HG02588 (cell line): Measurements from ENCODE around the gene EIF3CL.
"Not testable (repeated sequence)": the region's sequence is repeated elsewhere in the genome, so short reads cannot be mapped to it uniquely, and the experiment has no call there.

Experiments used
- ATAC-seq: cut with Tn5 transposase; IDR thresholded peaks from one replicate; pipeline ENCODE4 v1.9.1; 2021; ENCODE audit warnings: mild to moderate bottlenecking, moderate library complexity; ENCODE audit not compliant: unreplicated experiment

The EIF3CL gene

DNA sequence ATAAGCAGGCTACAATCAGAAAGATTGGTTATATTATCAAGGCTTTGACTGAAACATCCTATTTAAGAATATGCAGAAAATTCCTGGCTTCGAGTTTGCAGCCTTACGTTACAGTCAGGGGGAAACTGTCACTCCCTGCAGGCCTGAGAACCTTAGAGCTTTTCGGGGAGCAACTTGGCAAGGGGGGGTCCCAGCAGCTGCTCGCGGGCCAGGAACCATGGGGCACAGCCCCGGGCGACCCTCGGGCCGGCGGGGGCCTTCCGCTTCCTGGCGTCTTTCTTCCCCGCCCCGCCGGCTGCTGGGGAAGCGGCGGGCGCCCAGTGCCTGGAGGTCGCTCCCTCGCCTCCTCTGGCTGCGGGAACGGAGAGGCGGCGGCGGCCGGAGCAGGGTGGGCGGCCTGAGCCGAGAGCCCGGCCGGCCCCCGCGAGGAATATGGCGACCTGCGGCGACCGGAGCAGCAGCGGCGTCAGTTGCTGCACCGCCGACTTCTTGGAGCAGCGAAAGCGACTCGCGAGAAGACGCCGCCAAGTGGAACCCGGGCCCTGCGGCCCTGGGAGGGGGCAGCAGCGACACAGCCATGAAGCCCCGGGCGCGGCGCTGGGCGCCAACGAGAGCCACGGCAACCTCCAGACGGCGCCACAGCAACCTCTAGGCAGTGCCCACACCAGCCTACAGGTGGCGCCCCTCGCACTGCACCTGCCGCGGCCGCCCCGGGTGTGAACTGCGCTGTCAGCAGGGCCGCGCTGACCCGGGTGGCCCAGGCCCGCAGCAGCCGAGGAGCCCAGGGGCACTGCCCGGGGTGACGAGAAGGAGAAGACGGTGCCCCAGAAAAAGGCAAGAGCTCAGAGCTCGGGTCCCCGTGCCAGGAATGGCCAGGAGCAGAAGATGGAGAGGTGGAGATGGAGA, 39.1 kb downstream of the EIF3CL start:
- peak; percentile 85 for ATAC-seq

DNA sequence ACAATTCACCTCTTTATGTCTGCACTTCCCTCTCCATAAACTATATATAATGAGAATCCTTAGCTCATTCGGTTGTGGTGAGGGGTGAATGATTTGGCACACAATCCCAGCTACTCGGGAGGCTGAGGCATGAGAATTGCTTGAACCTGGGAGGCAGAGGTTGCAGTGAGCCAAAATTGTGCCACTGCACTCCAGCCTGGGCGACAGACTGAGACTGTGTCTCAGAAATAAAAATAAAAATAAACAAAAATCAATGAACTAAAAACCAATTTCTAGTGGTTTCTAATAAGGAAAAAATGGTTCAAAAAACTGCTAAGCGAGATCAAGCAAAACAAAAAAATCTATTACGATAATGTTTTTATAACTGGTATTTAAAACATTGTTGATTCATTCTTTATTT, 40.2 kb downstream of the EIF3CL start, which contains the start of gene NPIPB6:
Gene NPIPB6, minus strand, starts transcription at position 101 of the 400 bp plus-strand sequence. CDS start 686 bp downstream, outside the sequence.
- not testable (repeated sequence) for ATAC-seq

DNA sequence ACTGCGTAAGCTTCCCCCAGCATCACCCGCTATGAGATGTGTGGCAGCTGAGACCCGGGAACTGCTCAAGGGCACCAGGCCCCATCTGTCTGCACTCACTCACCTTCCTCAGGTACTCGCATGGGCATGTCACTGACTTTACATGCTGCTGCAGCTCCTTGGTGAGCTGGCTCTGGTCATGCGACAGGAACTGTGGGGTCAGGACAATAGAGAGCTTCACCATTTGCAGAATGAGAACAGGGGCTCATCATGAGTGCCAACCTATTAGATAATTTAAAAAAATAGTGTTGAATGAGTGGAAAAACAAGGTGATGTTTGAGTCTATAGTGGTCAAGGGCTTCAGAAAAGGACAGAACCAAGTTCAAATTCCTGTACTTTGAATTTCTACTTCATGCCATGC, 41.0 kb downstream of the EIF3CL start:
- ATAC-seq: not testable (repeated sequence)

DNA sequence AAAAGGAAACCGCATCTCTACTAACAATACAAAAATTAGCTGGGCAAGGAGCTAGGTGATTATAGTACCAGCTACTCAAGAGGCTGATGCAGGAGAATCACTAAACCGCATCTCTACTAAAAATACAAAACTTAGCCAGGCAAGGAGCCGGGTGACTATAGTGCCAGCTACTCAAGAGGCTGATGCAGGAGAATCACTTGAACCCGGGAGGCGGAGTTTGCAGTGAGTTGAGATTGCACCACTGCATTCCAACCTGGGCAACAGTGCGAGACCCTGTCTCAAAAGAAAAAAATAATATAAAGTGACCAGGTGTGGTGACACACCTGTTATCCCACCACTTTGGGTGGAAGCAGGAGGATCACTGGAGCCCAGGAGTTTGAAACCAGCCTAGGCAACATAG, 65.4 kb downstream of the EIF3CL start:
- ATAC-seq: not testable (repeated sequence)

DNA sequence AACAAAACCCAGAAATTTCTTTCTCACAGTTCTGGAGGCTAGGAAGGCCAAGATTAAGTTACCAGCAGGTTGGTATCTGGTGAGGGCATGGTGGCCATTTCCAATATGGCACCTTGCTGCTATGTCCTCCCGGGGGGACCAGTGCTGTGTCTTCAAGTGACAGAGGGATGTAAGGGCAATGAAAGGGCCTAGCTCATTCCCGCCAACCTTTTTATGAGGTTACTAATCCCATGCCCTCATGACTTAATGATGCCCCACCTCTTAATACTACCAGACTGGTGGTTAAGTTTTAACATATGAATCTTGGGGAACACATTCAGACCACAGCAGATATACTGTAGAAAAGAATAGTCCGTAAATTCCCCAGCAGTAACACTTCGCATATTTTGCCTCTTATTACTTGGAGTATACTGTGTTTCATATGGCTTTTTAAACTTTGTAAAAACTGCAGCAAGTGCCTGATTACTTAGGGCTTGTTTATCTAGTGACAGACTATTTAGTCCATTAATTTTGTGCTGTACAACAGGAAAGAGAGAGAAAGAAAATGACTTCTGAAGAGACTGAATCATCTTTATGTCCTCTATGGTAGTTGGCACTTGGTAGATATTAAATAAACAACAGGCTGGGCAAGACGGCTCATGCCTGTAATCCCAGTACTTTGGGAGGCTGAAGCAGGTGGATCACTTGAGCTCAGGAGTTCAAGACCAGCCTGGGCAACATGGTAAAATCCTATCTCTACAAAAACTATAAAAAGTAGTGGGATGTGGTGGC, 66.5 kb downstream of the EIF3CL start:
- ATAC-seq: not testable (repeated sequence)

DNA sequence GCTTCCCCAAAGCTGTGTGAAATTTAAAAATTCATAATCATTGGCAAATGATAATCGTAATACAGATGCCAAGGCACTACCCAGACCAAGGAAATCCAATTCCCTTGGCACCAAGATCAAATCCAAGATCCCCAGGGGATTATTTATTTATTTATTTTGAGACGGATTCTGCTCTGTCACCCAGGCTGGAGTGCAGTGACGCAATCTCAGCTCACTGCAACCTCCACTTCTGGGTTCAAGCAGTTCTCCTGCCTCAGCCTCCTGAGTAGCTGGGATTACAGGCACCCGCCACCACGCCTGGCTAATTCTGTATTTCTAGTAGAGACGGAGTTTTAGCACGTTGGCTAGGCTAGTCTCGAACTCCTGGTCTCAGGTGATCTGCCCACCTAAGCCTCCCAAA, 68.0 kb downstream of the EIF3CL start:
- not testable (repeated sequence) for ATAC-seq

DNA sequence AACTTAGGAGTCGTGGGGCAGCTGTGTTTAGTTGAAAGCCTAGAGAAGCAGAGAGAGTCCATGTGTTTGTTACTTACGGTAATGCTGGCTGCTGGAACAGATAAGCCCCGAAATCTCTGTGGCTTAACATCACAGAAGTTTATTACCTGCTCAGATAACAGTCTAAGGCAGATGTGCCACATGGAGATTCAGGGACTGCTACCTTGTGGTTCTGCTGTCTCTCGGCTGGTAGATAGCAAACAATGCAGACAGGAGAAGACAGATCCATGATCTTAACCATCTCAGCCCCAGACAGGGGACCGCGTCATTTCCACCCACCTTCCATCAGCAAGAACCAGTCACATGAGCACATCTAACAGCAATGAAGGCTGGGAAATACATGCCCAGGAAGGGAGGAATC, 71.0 kb downstream of the EIF3CL start:
- not testable (repeated sequence) for ATAC-seq

DNA sequence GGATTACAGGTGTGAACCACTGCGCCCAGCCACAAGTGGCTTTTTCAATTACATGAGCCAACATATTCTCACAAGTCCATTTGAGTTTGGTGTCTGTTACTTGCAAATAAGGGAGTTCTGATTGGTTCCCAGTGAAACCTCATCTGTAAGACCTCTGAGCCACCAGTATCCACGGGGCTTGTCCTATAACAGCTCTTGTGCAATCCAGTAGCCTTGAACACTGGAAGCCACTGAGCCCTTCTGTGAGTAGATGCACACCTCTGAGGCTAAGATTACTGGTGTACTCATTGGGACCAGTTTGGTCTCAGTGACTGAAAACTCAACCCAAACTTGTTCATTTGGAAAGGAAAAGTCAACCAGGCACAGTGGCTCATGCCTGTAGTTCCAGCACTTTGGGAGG, 72.7 kb downstream of the EIF3CL start:
- not testable (repeated sequence) for ATAC-seq

DNA sequence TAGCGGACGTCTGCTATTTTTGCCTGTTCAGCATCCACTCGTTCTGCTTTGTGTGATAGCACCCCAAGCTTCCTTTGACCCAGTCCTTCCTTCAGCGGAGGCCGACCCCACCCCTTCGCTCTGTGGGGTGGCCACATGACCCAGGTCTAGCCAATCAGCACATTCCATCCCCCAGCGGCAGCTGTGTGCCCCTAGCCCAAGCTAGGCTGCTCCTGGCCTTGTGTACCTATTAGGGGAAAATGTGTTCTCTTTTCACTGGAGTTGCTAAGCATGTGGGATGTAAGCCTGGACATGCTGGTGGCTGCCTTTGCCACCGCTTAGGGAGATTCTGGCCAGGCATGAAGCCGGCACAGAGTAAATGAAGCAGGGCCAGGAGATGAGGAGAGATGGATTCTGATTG, 73.4 kb downstream of the EIF3CL start:
- ATAC-seq: not testable (repeated sequence)
